PC-9 (cell line): Measurements from ENCODE around the gene CHURC1. TPM values are rescaled to one million over a fixed set of nuclear protein-coding genes. Genes with fewer than 3 reads are reported as not detected.

ENCODE experiments used
- BruUV-seq: library from RNA; stranded (reverse); fragments of 400-500 nt; replicated peaks from 2 replicates; lab custom pipeline; 2021; lab: Mats Ljungman, UMichigan
- CTCF ChIA-PET: fragments of 300-600 bp; sonication (Branson Sonifier 250); formaldehyde crosslinking; loops from one replicate; lab custom pipeline; 2022; ENCODE audit warnings: antibody characterized with exemption; lab: Charles Lee
- POLR2A ChIA-PET: fragments of 300-600 bp; sonication (Branson Sonifier 250); formaldehyde crosslinking; loops from one replicate; lab custom pipeline; 2022; ENCODE audit warnings: antibody characterized with exemption; ENCODE audit not compliant: unreplicated experiment; lab: Charles Lee
- DNase-seq, 2 experiments: peaks; one replicate each; pipeline versions ENCODE4 v3.0.0 to v3.0.0-alpha.2; 2015 to 2022; ENCODE audit warnings: mixed read lengths in 1 of 2
- H2AFZ ChIP-seq: fragments of 200-600 bp; sonication (generic); 2 replicates; pipeline ENCODE4 v1.8.1; 2017; ENCODE audit warnings: antibody characterized with exemption
- H3F3A ChIP-seq: fragments of 200-600 bp; sonication (generic); 2 replicates; pipeline ENCODE4 v1.8.1; 2017; ENCODE audit warnings: antibody characterized with exemption, mild to moderate bottlenecking, low read depth; ENCODE audit not compliant: insufficient read depth
- H3K27ac ChIP-seq: fragments of 200-600 bp; sonication (generic); 2 replicates; pipeline ENCODE4 v1.6.1; 2016; ENCODE audit warnings: mixed run types
- H3K27me3 ChIP-seq: fragments of 200-600 bp; sonication (generic); 2 replicates; pipeline ENCODE4 v1.6.1; 2016; ENCODE audit warnings: low read depth, mixed run types; ENCODE audit not compliant: insufficient read depth
- H3K36me3 ChIP-seq: fragments of 200-600 bp; sonication (generic); 2 replicates; pipeline ENCODE4 v1.6.1; 2016; ENCODE audit warnings: low read depth, mixed run types
- H3K4me1 ChIP-seq: fragments of 200-600 bp; sonication (generic); replicated peaks from 2 replicates; pipeline ENCODE4 v1.6.1; 2016; ENCODE audit warnings: mixed run types; ENCODE audit not compliant: insufficient read depth
- H3K4me2 ChIP-seq: fragments of 200-600 bp; sonication (generic); 2 replicates; pipeline ENCODE4 v1.6.1; 2017; ENCODE audit warnings: mixed run types
- H3K4me3 ChIP-seq: fragments of 200-600 bp; sonication (generic); 2 replicates; pipeline ENCODE4 v1.6.1; 2016; ENCODE audit warnings: mixed run types
- H3K79me2 ChIP-seq: fragments of 200-600 bp; sonication (generic); 2 replicates; pipeline ENCODE4 v1.6.1; 2017; ENCODE audit warnings: low read depth, mixed run types
- H3K9me2 ChIP-seq: fragments of 200-600 bp; sonication (generic); 2 replicates; pipeline ENCODE4 v1.8.1; 2017; ENCODE audit warnings: mild to moderate bottlenecking; ENCODE audit not compliant: insufficient read depth
- H3K9me3 ChIP-seq: fragments of 200-600 bp; sonication (generic); 2 replicates; pipeline ENCODE4 v1.8.1; 2016; ENCODE audit warnings: low read depth; ENCODE audit not compliant: insufficient read depth
- H4K20me1 ChIP-seq: fragments of 200-600 bp; sonication (generic); 2 replicates; pipeline ENCODE4 v1.8.1; 2017; ENCODE audit not compliant: insufficient read depth
- CTCF ChIP-seq: fragments of 200-600 bp; sonication (generic); conservative IDR thresholded peaks from 2 replicates; pipeline ENCODE4 v1.6.1; 2017; ENCODE audit warnings: mixed run types, antibody characterized with exemption, mild to moderate bottlenecking, moderate library complexity
- EZH2 ChIP-seq: fragments of 200-600 bp; sonication (generic); IDR thresholded peaks from 2 replicates; pipeline ENCODE4 v1.8.0; 2017; ENCODE audit warnings: antibody characterized with exemption, low read depth
- intact Hi-C: fragments of 100-400 bp; cut with micrococcal nuclease; formaldehyde crosslinking; loops from one replicate; pipeline ENCODE4 v1.10.0; 2022; ENCODE audit not compliant: unreplicated experiment
- total RNA-seq: library from RNA; stranded (reverse); gene quantifications from 2 replicates; pipeline ENCODE4 v1.2.3, GENCODE V29; 2021

Gene CHURC1
- total RNA-seq, 1 experiment from 2014 or later = 91.8 TPM

- POLR2A ChIA-PET = interaction anchor here (0.6 kb wide), 2 partner anchors 410 to 603 kb away, joined by 5 to 33 read pairs; no protein-coding TSS in a partner anchor
- intact Hi-C loops = loop anchor here (10.0 kb wide), 1 partner anchor 355 kb away; the partner anchor contains the start of genes HSPA2 and PPP1R36
These were observed 14.3 kb upstream of the CHURC1 start for GRCh38 chr14:64899958-64900357.

GRCh38 chr14:64906022-64906421 lies 8.2 kb upstream of the CHURC1 start:
- Histone ChIP-seq H3K36me3 (no peaks in the 10 kb centered on the region), H3F3A (peaks cover 8% of the 10 kb centered on the region; the same call in 1 of the 2 replicates), H3K27me3 (no peaks in the 10 kb centered on the region), H3K79me2 (no peaks in the 10 kb centered on the region), H3K27ac (no peak overlapping the region), H3K4me2 (no peak overlapping the region), H3K9me2 (no peaks in the 10 kb centered on the region; the same call in 1 of the 2 replicates), H4K20me1 (no peaks in the 10 kb centered on the region), H3K4me3 (no peak overlapping the region), H2AFZ (no peak overlapping the region), H3K4me1 (peaks cover 8% of the 10 kb centered on the region), H3K9me3 (no peaks in the 10 kb centered on the region)
- no peak for DNase-seq
- CTCF ChIA-PET = no interaction called here
- intact Hi-C loops = no loop called here
- BruUV-seq = no TSS peak
- no peak for TF ChIP-seq CTCF
- TF ChIP-seq EZH2 = no peak
- POLR2A ChIA-PET = interaction anchor here (0.6 to 0.7 kb wide), 2 partner anchors 8 to 364 kb away, joined by 3 to 9 read pairs; no protein-coding TSS in a partner anchor

More at GRCh38 chr14:64899958-64900357, 14.3 kb upstream of the CHURC1 start:
- TF ChIP-seq EZH2 (no peak), CTCF (no peak)
- H3K79me2 ChIP-seq = no peaks in the 10 kb centered on the region
- H3F3A ChIP-seq = no peaks in the 10 kb centered on the region
- no peak overlapping the region for H3K4me3 ChIP-seq
- no peaks in the 10 kb centered on the region for H3K36me3 ChIP-seq
- no peaks in the 10 kb centered on the region for H3K4me1 ChIP-seq
- CTCF ChIA-PET = interaction anchor here (1.2 to 1.8 kb wide), 3 partner anchors 8 to 76 kb away, joined by 4 to 8 read pairs (median 7); no protein-coding TSS in a partner anchor
- BruUV-seq = no TSS peak
- no peak overlapping the region for H2AFZ ChIP-seq
- no peaks in the 10 kb centered on the region for H3K9me2 ChIP-seq
- no peak overlapping the region for H3K27ac ChIP-seq
- peak in 1 of 2 experiments; percentile 39 for DNase-seq
- no peaks in the 10 kb centered on the region; the same call in 1 of the 2 replicates for H3K27me3 ChIP-seq
- no peaks in the 10 kb centered on the region for H3K9me3 ChIP-seq
- no peak overlapping the region for H3K4me2 ChIP-seq
- no peaks in the 10 kb centered on the region for H4K20me1 ChIP-seq

- no peaks in the 10 kb centered on the region for H3K36me3 ChIP-seq
- DNase-seq = peak in 1 of 2 experiments; percentile 14
- H3K4me3 ChIP-seq = no peak overlapping the region
- POLR2A ChIA-PET = interaction anchor here (0.6 kb wide), 2 partner anchors 45 to 236 kb away, joined by 4 read pairs; no protein-coding TSS in a partner anchor
- H4K20me1 ChIP-seq = no peaks in the 10 kb centered on the region
- H3F3A ChIP-seq = peaks cover 4% of the 10 kb centered on the region; the same call in 1 of the 2 replicates
- intact Hi-C loops = loop anchor here (5.0 to 10.0 kb wide), 2 partner anchors 239 to 406 kb away; partner anchors contain the start of genes ZBTB1 and ZBTB25
- no TSS peak for BruUV-seq
- CTCF ChIA-PET = interaction anchor here (0.7 to 1.8 kb wide), 18 partner anchors 11 to 477 kb away, joined by 3 to 12 read pairs (median 4); partner anchors contain the start of gene GPX2
- peaks cover 16% of the 10 kb centered on the region for H3K4me1 ChIP-seq
- H2AFZ ChIP-seq = no peak overlapping the region
- no peaks in the 10 kb centered on the region; the same call in 1 of the 2 replicates for H3K9me2 ChIP-seq
- H3K79me2 ChIP-seq = peaks cover 17% of the 10 kb centered on the region
- H3K9me3 ChIP-seq = no peaks in the 10 kb centered on the region
- no peak overlapping the region for H3K27ac ChIP-seq
- no peaks in the 10 kb centered on the region for H3K27me3 ChIP-seq
- TF ChIP-seq EZH2 (no peak), CTCF (peak; percentile 90)
- H3K4me2 ChIP-seq = no peak overlapping the region
These were observed 3.3 kb upstream of the CHURC1 start for GRCh38 chr14:64910847-64911495.
